ENCODE measurements around the gene RPS5.
"Not testable (repeated sequence)": the region's sequence is repeated elsewhere in the genome, so short reads cannot be mapped to it uniquely, and the experiment has no call there.

Gene RPS5

GRCh38 chr19:58407658-58408151 lies 20.6 kb downstream of the RPS5 start:
- no peak for DNase-seq

DNA sequence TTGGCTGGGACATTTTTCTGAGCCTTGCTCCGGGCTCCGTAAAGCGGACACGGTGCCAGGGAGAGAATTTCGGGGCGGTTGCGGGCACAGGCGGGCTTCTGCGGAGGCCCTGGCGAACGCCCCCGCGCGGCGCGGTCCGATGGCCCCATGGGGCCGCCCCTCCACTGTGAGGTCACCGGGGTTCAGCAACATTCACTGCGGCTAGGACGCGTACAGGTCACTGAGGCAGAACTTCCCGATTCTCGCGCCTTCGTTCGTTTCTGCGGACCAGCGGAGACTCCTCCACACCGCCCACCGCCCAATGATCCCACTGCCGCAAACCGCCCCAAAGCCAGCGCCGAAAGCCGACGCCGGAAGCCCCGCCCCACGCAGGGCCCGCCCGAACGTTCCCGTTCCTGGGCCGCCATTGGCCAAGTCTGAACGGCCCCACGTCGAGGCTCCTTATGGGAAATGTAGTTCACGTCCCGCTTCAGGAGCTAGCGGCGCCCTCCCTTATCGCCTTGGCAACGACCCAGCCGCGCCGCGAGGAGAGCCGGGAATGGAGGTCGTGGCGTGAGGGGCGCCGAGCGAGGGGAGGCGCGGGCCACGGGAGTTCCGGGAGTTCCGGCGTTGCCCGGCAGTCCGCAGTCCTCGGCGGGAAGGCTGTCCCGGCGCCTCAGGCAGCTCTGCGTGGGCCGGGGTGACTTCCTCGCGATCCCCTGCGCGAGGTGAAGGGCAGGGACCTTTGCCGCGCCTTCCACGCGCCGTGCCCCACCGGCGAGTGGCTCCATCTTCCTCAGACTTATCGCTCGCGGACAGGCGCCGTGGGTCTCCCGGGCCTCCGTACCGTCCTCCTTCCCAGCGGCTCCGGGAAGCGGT lies 21.3 kb downstream of the RPS5 start, which contains the start of gene ZNF584:
TSS of gene ZNF584 (plus strand) at position 498 of the 858 bp plus-strand sequence. CDS start 499 bp downstream, outside the sequence.
- peak; percentile 95 for DNase-seq

DNA sequence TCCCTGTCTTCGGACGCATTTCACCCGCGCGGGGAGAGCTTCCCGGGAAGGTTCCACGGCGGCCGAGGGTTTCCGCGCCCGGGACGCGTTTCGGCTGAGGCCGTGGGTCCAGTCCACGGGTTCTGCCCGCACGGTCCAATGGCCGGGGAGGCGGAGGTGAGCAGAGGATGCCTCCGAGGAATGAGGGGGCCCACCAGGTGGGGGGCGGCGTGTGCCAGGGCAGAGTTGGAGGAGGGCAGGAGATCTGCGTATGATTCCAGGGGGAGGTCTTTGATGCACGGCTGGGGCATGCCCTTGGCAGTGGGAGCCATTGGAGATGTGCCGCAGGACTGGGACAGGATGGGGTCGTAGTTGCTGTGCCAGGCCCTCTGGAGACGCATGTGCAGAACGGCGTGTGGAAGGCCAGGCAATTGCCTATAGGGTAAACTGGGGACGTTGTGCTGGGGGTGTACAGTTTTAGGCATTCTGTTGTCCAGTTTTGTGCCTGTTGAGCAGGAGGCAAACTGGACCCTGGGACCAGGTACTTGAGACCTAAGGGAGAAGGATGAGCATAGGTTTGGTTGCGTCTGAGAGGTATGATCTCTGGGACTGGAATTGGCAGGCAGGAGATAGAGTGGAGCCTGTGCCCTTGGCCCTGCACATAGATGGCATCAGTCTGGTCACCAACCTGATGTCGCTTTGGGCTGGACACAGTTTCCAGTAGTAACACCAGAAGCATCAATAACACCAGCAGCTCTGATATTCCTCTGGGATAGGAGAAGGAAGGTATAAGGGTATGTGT lies 22.1 kb downstream of the RPS5 start:
- DNase-seq: peak; percentile 32

GRCh38 chr19:58416604-58417003 lies 29.5 kb downstream of the RPS5 start:
- DNase-seq: no peak

DNA sequence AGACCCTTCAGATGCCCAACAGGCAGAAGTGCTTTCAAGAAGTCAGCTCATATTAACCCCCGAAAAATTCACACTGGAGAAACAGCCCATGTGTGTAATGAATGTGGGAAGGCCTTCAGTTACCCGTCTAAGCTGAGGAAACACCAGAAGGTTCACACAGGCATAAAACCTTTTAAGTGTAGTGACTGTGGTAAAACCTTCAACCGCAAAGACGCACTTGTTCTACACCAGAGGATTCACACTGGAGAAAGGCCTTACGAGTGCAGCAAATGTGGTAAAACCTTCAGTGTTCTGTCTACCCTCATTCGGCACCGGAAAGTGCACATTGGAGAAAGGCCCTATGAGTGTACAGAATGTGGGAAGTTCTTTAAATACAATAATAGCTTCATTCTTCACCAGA lies 30.0 kb downstream of the RPS5 start:
- no peak for DNase-seq

DNA sequence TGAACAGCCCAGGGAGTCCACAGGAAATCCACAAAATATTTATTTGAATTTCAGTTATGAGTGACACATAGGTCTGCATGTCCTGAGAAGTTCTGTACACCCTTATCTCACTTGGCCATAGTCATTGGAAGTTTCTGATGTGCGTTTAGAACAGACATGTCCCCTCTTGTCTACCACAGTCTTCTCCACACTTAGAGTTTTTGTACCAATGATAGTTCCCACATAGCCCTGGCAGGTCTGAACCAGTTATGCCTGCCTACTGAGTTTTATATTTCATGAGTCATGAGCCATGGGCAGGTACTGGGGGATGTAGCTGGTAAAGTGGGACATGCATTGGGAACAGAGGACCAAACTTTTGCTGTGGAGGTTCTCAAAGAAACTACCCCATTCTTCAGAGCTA lies 41.5 kb downstream of the RPS5 start:
- no peak for DNase-seq

- DNase-seq: no peak
These were observed 42.7 kb downstream of the RPS5 start for GRCh38 chr19:58429745-58430144.

DNA sequence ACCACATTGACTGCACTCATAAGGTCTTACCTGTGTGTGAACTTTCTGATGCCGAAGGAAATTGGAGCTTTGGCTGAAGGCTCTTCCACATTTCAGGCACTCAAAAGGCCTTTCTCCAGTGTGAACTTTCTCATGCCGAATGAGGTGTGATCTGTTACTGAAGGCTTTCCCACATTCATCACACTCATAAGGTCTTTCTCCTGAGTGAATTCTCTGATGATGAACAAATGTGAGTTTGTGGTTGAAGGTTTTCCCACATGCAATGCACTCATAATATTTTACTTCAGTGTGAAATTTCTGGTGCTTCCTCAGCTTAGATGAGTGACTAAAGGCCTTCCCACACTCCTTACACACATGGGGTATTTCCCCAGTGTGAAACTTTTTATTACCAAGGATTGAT lies 47.1 kb downstream of the RPS5 start:
- DNase-seq: no peak

DNA sequence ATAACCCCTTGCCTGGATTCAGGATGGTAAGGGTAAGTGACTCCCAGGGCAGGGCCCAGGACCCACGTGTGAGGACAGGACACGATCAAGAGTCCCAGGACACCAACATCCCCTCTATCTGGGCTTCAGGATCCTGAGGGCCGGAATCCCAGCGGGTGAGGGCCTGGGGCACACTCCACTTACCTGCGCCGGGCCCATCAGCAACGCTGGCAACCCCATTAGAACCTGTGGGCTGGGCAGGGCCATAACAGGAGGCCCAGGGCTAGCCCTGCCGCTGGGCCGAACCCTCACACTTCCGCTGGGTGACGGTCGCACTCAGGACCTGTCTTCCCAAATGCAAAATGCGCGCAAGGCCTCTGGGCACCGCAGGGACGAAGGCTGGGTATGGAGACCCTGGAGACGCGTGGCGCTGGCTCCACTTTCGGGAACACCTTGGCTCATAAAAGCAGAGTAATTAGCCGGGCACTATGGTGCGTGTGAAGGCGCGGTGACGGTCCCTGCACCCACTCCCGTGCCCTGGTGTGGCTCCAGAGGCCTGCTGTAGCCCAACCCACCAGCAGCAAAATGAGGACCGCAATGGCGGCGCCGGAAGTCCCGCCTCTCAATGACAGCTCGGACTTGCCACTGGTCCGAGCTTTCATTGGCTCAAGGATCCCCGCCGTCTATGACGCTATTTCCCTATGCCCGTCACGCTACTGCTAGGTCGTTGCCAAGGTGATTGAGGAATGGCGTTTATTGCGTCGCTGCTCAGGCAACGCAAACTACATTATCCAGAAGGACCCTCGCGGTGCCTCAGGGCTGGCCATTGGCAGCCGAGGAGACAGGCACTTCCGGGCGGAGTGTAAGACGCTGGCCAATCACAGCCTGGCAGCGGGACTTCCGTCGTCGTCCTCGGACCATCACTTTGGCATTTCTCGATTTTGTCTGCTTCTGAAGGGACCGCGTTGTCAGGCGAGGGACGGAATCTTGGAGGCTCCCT lies 52.8 kb downstream of the RPS5 start, which contains the start of gene ZNF132:
TSS of gene ZNF132 (minus strand) at position 578 of the 979 bp plus-strand sequence. CDS start at position 246, 332 bp downstream.
- DNase-seq: peak; percentile 100

DNA sequence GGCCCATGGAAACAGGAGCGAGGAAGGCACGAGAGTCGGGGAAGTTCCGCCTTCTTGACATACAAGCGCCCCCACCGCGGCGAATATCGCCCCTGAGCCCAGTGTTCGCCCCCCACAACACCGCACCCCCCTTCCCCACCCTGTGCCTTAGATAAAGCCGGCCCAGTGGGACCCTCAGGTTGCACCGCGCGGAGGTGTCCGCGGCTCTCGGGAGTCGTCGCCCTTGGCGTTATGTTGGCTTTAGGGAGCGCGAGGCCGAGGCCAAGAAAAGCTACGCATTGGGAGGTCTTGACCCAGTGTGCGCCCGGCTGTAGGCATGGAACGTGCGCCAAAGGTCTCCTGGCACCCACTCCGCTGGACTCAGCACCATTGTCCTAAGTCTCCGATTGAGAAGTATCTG lies 53.5 kb downstream of the RPS5 start:
- DNase-seq: no peak

DNA sequence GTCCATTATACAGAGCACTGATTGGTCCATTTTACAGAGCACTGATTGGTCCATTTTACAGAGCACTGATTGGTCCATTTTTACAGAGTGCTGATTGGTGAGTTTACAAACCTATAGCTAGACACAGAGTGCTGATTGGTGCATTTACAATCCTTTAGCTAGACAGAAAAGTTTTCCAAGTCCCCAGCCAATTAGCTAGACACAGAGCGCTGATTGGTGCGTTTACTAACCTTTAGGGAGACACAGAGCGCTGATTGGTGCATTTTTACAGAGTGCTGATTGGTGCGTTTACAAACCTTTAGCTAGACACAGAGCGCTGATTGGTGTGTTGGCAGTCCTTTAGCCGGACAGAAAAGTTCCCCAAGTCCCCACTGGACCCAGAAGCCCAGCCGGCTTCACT lies 55.9 kb downstream of the RPS5 start:
- DNase-seq: not testable (repeated sequence)

Data from COR-L47 (cell line).